DMS53 treated with DMSO at 0.1 percent for 48 hours (cell line): ENCODE results near the gene MYCL.

Source experiments
- DNase-seq: peaks from one replicate; lab custom pipeline; 2025; ENCODE audit not compliant: unreplicated experiment; lab: John Stamatoyannopoulos, UW

The MYCL gene

GRCh38 chr1:39901714-39902459 lies at the start of gene MYCL:
Gene MYCL, minus strand, starts transcription at chr1:39901917. Its CDS starts 483 bp downstream, at chr1:39901434.
- peak; percentile 83 for DNase-seq

GRCh38 chr1:39949891-39950290 lies 48.2 kb upstream of the MYCL start:
- no peak for DNase-seq

- no peak for DNase-seq
These were observed 45.5 kb upstream of the MYCL start for GRCh38 chr1:39947260-39947659.

GRCh38 chr1:39946216-39946615 lies 44.5 kb upstream of the MYCL start:
- no peak for DNase-seq

GRCh38 chr1:39944410-39945112 lies 42.8 kb upstream of the MYCL start:
- no peak for DNase-seq

GRCh38 chr1:39943471-39944290 lies 42.0 kb upstream of the MYCL start:
- DNase-seq, result no peak

GRCh38 chr1:39940980-39941871 lies 39.5 kb upstream of the MYCL start:
- DNase-seq, result no peak

GRCh38 chr1:39940253-39940652 lies 38.5 kb upstream of the MYCL start:
- no peak for DNase-seq

GRCh38 chr1:39938856-39939255 lies 37.1 kb upstream of the MYCL start:
- DNase-seq, result no peak

- no peak for DNase-seq
These were observed 35.2 kb upstream of the MYCL start for GRCh38 chr1:39936724-39937491.

GRCh38 chr1:39933956-39934941 lies 32.5 kb upstream of the MYCL start:
- no peak for DNase-seq

- no peak for DNase-seq
These were observed 27.3 kb upstream of the MYCL start for GRCh38 chr1:39928809-39929587.

- no peak for DNase-seq
These were observed 25.8 kb upstream of the MYCL start for GRCh38 chr1:39927538-39927937.

GRCh38 chr1:39926820-39927219 lies 25.1 kb upstream of the MYCL start:
- no peak for DNase-seq

GRCh38 chr1:39926343-39926793 lies 24.7 kb upstream of the MYCL start:
- no peak for DNase-seq

- DNase-seq, result no peak
These were observed 24.1 kb upstream of the MYCL start for GRCh38 chr1:39925721-39926342.

GRCh38 chr1:39922251-39922688 lies 20.6 kb upstream of the MYCL start:
- DNase-seq, result no peak
